K562 (cell line): ENCODE data around the gene STK32C. TPM values are rescaled to one million over a fixed set of nuclear protein-coding genes. Genes with fewer than 3 reads are reported as not detected.

Experiments
- ARNT ChIP-seq, 2 experiments: fragments of 450-650 bp; IDR thresholded peaks; 2 replicates each; pipeline ENCODE4 v1.6.1; 2016; ENCODE audit warnings: mild to moderate bottlenecking in 1 of 2
- ATF6 ChIP-seq: sonication (generic); formaldehyde crosslinking; IDR thresholded peaks from 2 replicates; pipeline ENCODE4 v1.4.0; 2020; ENCODE audit warnings: mild to moderate bottlenecking, missing genetic modification reagents
- CHCHD3 ChIP-seq: fragments of 250-450 bp; sonication (Bioruptor Pico); IDR thresholded peaks from 2 replicates; pipeline ENCODE4 v2.1.2; 2022; ENCODE audit warnings: mild to moderate bottlenecking
- GTF2A2 ChIP-seq: IDR thresholded peaks from 2 replicates; pipeline ENCODE4 v1.6.1; 2016; ENCODE audit warnings: mild to moderate bottlenecking, missing genetic modification characterization, missing compliant biosample characterization
- HOXB6 ChIP-seq: fragments of 250-450 bp; sonication (Bioruptor Pico); IDR thresholded peaks from 2 replicates; pipeline ENCODE4 v1.5.1; 2022; ENCODE audit warnings: mild to moderate bottlenecking, borderline replicate concordance
- IRF9 ChIP-seq: fragments of 450-650 bp; IDR thresholded peaks from 2 replicates; pipeline ENCODE4 v1.6.1; 2016; ENCODE audit warnings: missing biosample characterization, missing genetic modification characterization
- NR2C2 ChIP-seq, 2 experiments: fragments of 200-800 bp in 1 of 2; sonication (Bioruptor generic) in 1 of 2; sonication (generic) in 1 of 2; formaldehyde crosslinking in 1 of 2; IDR thresholded peaks; 2 replicates each; pipeline versions ENCODE4 v1.6.1 to v1.8.0; 2016 to 2022; ENCODE audit warnings: mild to moderate bottlenecking in 1 of 2, missing compliant biosample characterization in 1 of 2, missing genetic modification characterization in 1 of 2, missing genetic modification reagents in 1 of 2
- NR2F6 ChIP-seq: fragments of 450-650 bp; formaldehyde crosslinking; IDR thresholded peaks from 2 replicates; pipeline ENCODE4 v1.4.0; 2020; ENCODE audit warnings: mild to moderate bottlenecking
- PREB ChIP-seq: sonication (generic); formaldehyde crosslinking; IDR thresholded peaks from 2 replicates; pipeline ENCODE4 v1.8.1; 2023; ENCODE audit warnings: mild to moderate bottlenecking, missing genetic modification reagents
- RBM25 ChIP-seq: fragments of 200-400 bp; formaldehyde crosslinking; IDR thresholded peaks from 2 replicates; pipeline ENCODE4 v1.6.1; 2018; ENCODE audit warnings: low read length, low read depth, moderate library complexity; ENCODE audit not compliant: severe bottlenecking
- SETDB1 ChIP-seq: IDR thresholded peaks from one replicate; pipeline ENCODE4 v1.6.1; 2012; ENCODE audit warnings: low read length, control low read depth, inconsistent platforms
- ZHX1 ChIP-seq: fragments of 150-350 bp; conservative IDR thresholded peaks from 2 replicates; pipeline ENCODE4 v1.6.1; 2014; ENCODE audit warnings: low read length
- ZNF23 ChIP-seq: fragments of 250-450 bp; sonication (Bioruptor Pico); IDR thresholded peaks from 2 replicates; pipeline ENCODE4 v1.4.0; 2020; ENCODE audit warnings: mild to moderate bottlenecking
- ZNF316 ChIP-seq: fragments of 450-650 bp; IDR thresholded peaks from 2 replicates; pipeline ENCODE4 v1.6.1; 2016
- polyA plus RNA-seq, 8 experiments: library from polyadenylated mRNA; depleted of rRNA in 4 of 8; stranded (reverse) in 5 of 8; unstranded in 3 of 8; fragments of >200 nt; fragmentation: Nextera tagmentation in 2 of 8; fragmentation: Illumina TruSeq in 1 of 8; extraction: Ambion mirVana in 2 of 8; extraction: Trizol in 1 of 8; gene quantifications; 2 replicates each; pipeline versions ENCODE4 v1.2.1 to v1.2.3, GENCODE V29; 2011 to 2014; ENCODE audit warnings: inconsistent platforms in 1 of 8, missing spikeins in 1 of 8
- total RNA-seq, 7 experiments: library from RNA; depleted of rRNA in 6 of 7; stranded (reverse); fragments of >200 nt in 6 of 7; fragmentation: Illumina TruSeq in 2 of 7; extraction: Trizol in 2 of 7; gene quantifications; 2 replicates each; pipeline versions ENCODE4 v1.2.1 to v1.2.3, GENCODE V29; 2011 to 2021; ENCODE audit warnings: low replicate concordance in 1 of 7
- TF ChIP-seq, protein P1 (sequence below): fragments of 250-450 bp; sonication (Bioruptor Pico); IDR thresholded peaks from 2 replicates; pipeline ENCODE4 v1.8.0; 2021; ENCODE audit warnings: moderate library complexity, mild to moderate bottlenecking, inconsistent platforms
- TF ChIP-seq, protein P2 (sequence below): fragments of 450-650 bp; conservative IDR thresholded peaks from 2 replicates; pipeline ENCODE4 v1.6.1; 2016; ENCODE audit warnings: missing genetic modification characterization, low read depth, mild to moderate bottlenecking, control low read depth, missing compliant biosample characterization

The STK32C gene
- total and polyA plus RNA-seq, 9 of the 15 experiments (the other 6 are each of a cell fraction or from before 2014, with no cell fraction given): 1.5 to 20.9 (median 6.5) TPM

GRCh38 chr10:132335189-132336063, 27.7 kb upstream of the STK32C start (continued):
- TF ChIP-seq PREB (CRISPR knock-in tag) (no peak), NR2F6 (CRISPR knock-in tag) (no peak), CHCHD3 (no peak), SETDB1 (no peak), IRF9 (no peak), ZNF316 (peak; percentile 74), GTF2A2 (tag) (no peak), ZNF23 (CRISPR knock-in tag) (no peak), ARNT (IDR thresholded peaks at IDR 0.05) (no peak), ZHX1 (no peak), HOXB6 (CRISPR knock-in tag) (no peak), ATF6 (CRISPR knock-in tag) (no peak), NR2C2 (CRISPR knock-in tag; IDR thresholded peaks at IDR 0.05) (no peak), NR2C2 (tag; IDR thresholded peaks at IDR 0.05) (peak; percentile 80), RBM25 (no peak)
- TF ChIP-seq, protein P1, sequence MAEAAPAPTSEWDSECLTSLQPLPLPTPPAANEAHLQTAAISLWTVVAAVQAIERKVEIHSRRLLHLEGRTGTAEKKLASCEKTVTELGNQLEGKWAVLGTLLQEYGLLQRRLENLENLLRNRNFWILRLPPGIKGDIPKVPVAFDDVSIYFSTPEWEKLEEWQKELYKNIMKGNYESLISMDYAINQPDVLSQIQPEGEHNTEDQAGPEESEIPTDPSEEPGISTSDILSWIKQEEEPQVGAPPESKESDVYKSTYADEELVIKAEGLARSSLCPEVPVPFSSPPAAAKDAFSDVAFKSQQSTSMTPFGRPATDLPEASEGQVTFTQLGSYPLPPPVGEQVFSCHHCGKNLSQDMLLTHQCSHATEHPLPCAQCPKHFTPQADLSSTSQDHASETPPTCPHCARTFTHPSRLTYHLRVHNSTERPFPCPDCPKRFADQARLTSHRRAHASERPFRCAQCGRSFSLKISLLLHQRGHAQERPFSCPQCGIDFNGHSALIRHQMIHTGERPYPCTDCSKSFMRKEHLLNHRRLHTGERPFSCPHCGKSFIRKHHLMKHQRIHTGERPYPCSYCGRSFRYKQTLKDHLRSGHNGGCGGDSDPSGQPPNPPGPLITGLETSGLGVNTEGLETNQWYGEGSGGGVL (CRISPR knock-in tag): no peak
- TF ChIP-seq, protein P2, sequence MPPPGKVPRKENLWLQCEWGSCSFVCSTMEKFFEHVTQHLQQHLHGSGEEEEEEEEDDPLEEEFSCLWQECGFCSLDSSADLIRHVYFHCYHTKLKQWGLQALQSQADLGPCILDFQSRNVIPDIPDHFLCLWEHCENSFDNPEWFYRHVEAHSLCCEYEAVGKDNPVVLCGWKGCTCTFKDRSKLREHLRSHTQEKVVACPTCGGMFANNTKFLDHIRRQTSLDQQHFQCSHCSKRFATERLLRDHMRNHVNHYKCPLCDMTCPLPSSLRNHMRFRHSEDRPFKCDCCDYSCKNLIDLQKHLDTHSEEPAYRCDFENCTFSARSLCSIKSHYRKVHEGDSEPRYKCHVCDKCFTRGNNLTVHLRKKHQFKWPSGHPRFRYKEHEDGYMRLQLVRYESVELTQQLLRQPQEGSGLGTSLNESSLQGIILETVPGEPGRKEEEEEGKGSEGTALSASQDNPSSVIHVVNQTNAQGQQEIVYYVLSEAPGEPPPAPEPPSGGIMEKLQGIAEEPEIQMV (tag): no peak
